Femur (tissue), 1 donor: ENCODE results near the gene FIZ1.

Experiments used
- DNase-seq: peaks from one replicate; pipeline ENCODE4 v3.0.0-alpha.2; 2017

FIZ1 gene

DNA sequence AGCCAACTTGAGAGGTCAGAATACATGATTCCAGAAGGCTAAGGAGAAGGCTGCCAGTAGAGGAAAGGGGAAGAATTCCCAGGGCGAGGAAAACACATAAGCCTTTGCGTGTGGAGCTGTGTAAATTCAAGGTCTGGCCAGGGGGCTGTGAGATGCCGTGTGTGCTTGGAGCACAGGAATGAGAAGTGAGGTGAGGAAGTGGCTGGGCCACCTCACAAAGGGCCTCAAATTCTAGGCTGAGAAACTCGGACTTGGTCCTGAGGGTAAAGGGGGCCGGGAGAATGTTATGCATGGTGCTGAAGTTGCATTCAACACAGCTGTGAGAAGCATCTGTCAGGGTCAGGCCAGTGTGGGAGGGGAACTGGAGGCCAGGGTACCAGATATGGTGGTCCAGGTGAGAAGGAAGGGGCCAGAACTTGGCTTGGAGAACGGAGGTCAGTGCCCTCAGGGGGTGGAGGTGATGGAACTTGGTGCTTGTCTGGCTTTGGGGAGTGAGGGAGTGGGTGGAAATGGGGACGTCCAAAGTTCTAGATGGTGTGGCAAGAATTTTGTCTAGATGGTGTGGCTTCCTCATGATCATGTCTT, 36.6 kb upstream of the FIZ1 start:
- DNase-seq: no peak

DNA sequence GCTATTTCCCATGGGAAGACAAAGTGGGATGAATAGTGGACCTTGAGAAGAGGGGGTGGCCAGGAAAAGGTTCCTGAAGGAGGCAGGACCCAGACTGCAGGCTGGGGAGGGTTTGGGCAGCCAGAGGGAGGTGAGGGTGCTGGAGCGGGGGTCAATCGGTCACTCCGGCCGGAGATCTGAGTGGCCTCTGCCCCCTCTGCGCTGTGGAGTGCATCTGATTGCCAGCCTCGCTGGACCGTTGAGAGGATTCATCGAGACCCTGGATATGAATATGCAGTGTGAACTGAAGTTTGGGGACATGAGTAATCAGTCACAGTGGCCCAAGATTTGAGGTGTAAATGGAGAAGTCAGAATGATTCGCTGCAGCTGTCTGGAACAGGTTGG, 36.0 kb upstream of the FIZ1 start:
- DNase-seq: no peak

DNA sequence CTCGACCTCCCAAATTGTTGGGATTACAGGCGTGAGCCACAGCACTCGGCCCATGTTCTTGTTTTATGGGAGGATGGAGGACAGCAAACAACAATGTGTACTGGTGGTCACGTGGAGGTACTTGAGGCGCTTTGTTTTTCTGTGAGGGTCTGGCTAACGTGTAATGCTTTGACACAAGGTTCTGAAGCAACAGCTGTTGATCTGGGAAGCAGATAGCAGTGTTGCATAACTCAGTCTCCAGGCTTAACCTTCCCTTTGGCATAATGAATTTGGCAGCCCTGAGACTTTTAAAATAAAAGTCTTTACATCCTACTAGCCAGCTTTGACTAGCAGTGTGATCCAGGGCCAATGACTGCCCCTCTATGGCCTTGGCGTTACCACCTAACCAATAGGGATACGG, 34.5 kb upstream of the FIZ1 start:
- no peak for DNase-seq

DNA sequence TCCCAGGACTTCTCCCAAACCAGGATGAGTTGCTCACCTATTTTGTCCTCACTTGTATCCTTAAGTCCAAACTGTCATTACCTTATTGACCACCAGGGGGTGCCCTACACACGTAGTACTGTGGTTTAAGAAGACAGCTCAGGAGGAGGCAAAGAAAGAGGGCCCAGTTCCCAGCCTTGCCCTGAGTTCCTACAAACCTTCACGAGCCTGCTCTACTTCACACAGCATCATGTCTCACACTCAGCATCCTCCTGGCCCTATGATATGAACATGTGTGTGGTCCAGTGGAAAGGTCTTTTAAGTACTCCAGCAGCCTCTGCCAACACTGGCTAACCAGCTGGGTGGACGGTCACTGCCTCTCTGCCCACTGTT, 33.1 kb upstream of the FIZ1 start:
- DNase-seq: peak; percentile 91

DNA sequence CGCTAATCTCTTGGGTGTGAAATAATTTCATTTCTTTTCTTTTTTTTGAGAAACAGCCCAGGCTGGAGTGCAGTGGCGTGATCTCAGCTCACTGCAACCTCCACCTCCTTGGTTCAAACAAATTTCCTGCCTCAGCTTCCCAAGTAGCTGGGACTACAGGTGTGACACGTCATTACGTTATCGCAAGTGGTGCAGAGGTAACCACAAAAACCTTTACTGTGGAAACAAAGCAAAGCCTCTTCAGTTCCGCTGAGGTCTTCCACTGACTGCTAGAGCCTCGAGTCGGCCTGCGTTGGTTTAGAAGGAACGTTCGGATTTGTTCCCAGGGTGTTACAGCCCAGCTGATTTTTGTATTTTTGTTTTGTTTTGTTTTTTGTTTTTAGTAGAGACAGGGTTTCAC, 27.0 kb upstream of the FIZ1 start:
- DNase-seq: no peak

DNA sequence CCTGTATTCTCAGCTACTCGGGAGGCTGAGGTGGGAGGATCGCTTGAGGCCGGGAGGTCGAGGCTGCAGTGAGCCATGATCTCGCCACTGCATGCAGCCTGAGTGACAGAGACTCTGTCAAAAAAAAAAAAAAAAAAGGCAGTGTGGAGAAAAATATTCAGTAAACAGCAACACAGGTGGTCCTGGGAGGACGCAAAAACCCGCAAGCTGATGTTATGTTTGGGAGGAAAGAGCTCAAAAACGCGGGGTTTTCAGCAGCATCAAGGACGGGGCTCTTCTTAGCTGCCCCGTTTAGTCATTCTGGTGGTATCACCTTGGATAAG, 25.6 kb upstream of the FIZ1 start:
- no peak for DNase-seq

DNA sequence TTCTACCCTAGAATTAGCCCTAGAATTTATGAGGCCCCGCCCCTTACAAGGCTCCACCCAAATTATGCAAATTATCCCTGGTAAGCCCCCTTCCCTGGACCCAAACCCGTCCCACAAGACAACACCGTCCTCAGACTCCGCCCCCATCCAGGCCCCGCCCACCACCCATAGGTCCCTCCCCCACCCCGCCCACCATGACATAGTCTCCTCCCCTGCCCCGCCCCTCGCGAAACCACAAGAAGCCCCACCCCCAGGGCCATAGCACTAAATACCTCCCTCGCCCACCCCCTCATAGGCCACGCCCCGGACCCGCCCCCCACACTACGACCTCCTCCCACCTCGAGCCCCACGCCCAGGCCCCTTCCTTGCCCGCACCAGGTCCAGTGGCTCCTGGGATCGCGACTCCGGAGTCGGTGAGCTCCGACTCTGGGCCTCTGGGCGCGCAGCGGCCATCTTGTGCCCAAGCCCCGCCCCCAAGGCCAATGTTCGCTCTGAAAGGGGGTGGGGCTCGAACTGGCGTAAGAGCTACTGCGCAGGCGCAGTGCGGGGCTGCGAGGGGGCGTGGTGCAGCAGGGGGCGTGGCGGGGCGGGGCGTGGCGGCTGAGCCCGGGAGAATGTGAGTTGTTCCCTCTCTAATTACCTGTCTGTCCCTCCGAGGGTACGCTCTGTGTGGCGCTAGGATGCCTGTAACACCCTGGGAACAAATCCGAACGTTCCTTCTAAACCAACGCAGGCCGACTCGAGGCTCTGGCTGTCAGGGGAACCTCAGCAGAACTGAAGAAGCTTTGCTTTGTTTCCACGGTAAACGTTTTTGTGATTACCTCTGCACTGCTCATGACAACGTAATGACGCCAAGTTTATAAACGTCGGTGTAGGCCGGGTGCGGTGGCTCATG, 25.0 kb upstream of the FIZ1 start, which contains the start of gene ZNF784:
Gene ZNF784 (minus strand): TSS at position 458 of the 895 bp plus-strand sequence. CDS start 5 bp downstream, at position 453.
- peak; percentile 95 for DNase-seq

DNA sequence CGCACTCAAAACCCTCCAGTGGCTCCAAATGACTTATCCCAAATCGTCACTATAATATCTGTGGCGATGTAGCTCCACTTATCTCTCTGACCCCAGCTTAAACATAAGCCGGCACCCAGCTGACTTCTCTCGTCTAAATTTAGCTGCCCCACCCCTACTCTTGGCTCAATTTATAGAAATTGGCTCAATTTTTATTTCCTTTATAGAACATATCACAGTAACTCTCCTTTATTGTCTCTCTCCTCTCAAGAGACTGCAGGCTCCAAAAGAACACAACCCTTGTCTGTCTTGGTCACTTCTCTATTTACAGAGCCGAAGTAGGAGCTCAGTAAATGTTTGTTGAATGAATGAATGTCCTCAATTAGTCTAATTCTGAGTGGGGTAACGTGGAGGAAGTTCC, 24.2 kb upstream of the FIZ1 start:
- no peak for DNase-seq

DNA sequence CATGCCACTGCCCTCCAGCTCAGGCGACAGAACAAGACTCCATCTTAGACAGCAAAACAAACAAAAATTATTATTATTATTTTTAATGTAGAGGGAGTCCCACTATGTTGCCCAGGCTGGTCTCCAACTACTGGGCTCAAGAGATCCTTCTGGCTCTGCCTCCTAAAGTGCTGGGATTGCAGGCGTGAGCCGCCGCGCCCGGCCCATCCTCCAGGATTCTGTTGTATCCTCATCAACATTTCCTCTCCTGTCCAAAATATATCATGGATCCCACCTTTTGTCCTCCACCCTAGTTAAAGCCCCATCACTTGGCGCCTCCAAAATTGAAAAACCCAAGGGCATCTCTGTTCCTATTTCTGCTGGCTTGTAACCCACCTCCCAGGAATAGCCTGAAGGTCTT, 23.8 kb upstream of the FIZ1 start:
- DNase-seq: no peak

DNA sequence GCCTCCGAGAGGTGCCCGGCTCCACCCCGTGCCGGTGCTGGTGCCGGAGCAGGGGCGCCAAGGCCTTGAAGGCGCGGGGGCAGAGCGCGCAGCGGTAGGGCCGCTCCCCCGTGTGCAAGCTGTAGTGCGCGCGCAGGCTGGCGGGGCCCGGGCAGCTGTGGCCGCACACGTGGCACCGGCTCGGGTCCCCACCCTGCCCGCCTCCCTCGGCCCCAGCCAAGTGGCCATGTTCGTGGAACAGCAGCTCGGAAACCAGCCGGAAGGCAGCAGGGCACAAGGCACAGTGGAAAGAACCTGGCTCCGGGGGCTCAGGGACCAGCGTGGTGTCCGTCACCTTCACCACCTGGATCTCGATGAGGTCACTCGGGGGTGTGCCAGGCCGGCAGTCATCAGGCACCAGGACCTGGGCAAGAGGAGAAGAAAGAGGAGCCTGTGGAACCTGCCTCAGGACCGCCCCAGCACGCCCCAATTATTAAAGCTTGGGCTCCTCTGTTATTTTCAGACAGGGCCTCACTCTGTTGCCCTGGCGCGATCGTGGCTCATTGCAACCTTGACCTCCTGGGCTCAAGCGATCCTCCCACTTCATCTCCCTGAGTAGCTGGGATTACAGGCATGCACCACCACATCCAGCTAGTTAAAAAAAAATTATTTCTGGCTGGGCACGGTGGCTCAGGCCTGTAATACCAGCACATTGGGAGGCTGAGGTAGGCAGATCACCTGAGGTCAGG, 23.1 kb upstream of the FIZ1 start:
- peak; percentile 32 for DNase-seq

DNA sequence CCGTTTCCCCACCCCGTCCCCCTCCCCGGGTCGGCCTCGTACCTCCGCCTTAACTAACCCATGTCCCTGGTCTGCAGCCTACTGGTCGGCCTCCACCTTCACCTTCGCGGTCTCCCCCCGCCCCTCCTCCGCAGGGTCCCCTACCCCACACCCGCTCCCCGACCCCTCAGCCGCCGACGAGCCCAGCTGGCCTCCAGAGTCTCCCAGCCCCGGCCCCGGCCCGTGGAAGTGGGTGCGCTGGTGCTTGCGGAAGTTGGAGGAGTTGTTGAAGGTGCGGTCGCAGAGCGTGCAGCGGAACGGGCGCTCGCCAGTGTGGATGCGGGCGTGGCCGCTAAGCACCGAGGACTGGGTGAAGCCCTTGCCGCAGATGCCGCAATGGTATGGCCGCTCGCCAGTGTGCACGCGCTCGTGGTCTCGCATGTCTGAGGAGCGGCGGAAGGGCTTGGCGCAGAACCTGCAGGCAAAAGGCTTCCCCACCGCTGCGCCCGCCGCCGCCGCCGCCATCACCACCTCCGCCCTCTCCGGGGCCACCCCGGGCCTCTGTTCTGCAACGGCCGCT, 22.4 kb upstream of the FIZ1 start:
- DNase-seq: peak; percentile 25

DNA sequence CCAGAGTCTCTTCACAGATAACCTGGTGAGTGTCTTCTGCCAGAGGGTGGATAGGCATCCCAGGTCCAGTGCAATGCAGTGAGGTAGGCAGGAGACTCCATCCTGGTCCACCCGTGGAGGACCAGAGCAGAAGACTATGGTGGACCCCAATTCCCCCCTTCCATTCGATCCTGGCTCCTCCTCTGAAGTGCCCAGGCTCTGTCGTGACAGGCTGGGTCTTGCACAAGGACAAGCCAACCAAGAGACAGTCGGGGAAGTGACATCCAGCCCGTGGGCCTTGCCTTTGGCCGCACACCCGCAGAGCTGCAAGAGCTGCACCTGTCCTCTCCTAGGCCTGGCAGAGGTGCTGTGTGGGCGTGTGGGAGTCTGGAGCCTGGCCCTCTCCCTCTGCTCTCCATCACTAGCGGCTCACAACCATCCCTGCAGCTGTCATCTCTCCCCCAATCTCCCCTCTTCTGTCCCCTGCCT, 21.9 kb upstream of the FIZ1 start:
- DNase-seq: peak; percentile 25

DNA sequence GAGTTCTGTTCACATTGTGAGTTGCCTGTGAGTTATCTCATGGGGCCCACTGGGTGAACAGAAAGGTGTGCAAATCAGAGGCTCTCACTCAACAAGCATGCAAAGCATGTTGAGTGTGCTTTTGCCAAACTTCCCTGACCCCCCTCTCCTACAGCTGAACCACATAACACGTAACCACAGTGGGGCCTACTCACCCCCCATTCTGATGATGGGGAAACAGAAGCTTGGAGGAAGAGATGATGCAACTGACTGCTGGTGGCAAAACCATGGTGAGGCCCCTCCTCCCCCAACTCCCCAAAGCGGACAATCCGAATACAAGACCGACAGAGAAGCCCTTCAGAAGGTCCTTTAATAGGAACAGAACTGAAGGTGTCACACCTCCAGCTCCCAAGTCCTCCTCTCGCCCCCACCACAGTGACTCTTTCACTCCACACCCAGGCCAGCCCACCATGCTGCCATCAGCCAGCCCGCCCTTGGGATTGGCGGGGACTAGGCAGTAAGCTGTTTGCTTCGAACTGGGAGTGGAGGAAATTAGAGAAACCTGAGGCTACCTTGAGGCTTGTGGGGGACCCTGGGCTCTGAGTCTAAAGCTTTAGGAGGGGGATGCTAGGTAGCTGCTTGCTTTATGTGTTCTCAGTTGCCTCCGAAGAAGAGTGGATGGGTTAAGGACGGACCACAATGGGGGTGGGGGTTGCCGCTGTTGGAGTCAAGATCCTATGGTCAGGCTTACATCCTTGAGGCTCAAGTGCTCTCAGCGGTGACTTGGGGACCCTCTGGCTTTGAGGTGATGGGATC, 21.3 kb upstream of the FIZ1 start:
- DNase-seq: peak; percentile 36

DNA sequence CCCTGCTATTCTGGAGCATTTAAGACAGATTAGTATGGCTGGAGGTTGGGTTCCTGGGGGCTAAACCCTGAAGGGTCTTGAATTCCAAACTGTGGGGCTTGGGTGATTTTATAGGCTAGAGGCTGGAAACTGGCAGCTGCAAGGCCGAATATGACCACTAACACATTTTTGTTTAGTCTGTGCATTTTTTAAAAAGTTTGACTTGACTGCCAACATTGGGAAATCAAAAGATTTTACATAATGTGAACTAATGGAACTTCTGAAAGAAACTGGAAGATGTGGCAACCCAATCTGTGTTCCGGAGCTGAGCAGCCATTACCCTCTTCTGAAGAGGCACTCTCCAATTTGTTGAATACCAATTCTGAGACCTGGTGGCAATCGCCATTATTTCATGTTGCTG, 20.0 kb upstream of the FIZ1 start:
- DNase-seq: no peak

DNA sequence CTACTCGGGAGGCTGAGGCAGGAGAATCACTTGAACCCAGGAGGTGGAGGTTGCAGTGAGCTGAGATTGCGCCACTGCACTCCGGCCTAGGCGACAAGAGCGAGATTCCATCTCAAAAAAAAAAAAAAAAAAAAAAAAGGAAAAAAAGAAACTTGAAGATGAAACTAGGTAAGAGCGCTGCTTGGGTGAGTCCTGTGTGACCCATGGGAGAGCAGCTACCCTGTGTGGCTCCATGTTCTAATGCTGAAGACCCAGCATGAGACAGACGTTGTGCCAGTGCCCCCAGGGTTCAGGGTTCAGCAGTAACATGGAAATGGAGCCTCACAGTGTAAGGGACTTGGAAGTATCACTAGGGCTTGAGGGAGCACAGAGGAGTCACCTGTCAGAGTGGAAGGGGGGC, 19.1 kb upstream of the FIZ1 start:
- no peak for DNase-seq

DNA sequence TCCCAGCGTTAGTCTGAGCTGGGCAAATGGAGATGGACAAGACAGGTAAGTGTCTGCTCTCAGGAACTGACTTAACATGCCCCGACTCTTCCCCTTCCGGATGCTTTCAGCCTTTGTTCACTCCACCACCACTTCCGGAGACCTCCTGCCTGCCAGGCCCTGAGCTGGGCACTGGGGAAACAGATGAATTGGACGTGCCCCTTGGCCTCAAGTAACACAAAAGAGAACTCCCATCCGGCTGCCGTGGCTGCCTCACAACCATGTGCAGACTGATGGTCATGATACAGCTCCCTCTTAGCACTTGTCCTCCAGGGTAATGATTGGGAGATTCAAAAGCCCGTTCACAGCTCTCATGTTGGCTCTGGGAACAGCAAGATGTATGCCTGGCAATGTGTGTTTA, 18.1 kb upstream of the FIZ1 start:
- no peak for DNase-seq

DNA sequence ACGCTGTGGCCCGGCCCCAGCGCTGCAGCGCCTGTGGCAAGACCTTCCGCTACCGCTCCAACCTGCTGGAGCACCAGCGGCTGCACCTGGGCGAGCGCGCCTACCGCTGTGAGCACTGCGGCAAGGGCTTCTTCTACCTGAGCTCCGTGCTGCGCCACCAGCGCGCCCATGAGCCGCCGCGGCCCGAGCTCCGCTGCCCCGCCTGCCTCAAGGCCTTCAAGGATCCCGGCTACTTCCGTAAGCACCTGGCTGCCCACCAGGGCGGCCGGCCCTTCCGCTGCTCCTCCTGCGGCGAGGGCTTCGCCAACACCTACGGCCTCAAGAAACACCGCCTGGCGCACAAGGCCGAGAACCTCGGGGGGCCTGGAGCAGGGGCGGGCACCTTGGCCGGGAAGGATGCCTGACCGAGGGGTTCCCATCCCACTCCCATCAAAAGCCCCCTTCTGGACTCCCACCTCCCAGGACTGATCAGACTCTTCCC, 17.1 kb upstream of the FIZ1 start:
- no peak for DNase-seq

DNA sequence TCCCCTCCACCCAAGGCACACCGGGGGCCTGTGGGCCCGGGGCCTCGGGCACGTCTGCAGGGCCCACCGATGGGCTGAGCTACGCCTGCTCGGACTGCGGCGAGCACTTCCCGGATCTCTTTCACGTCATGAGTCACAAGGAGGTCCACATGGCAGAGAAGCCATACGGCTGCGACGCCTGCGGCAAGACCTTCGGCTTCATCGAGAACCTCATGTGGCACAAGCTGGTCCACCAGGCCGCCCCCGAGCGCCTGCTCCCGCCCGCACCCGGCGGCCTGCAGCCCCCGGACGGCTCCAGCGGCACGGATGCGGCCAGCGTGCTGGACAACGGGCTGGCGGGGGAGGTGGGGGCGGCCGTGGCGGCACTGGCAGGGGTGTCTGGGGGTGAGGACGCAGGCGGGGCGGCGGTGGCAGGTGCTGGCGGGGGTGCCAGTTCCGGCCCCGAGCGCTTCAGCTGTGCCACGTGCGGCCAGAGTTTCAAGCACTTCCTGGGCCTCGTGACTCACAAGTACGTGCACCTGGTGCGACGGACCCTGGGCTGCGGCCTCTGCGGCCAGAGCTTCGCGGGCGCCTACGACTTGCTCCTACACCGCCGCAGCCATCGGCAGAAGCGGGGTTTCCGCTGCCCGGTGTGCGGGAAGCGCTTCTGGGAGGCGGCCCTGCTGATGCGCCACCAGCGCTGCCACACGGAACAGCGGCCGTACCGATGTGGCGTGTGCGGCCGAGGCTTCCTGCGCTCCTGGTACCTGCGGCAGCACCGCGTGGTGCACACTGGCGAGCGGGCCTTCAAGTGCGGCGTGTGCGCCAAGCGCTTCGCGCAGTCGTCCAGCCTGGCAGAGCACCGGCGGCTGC, 16.5 kb upstream of the FIZ1 start:
- DNase-seq: no peak

DNA sequence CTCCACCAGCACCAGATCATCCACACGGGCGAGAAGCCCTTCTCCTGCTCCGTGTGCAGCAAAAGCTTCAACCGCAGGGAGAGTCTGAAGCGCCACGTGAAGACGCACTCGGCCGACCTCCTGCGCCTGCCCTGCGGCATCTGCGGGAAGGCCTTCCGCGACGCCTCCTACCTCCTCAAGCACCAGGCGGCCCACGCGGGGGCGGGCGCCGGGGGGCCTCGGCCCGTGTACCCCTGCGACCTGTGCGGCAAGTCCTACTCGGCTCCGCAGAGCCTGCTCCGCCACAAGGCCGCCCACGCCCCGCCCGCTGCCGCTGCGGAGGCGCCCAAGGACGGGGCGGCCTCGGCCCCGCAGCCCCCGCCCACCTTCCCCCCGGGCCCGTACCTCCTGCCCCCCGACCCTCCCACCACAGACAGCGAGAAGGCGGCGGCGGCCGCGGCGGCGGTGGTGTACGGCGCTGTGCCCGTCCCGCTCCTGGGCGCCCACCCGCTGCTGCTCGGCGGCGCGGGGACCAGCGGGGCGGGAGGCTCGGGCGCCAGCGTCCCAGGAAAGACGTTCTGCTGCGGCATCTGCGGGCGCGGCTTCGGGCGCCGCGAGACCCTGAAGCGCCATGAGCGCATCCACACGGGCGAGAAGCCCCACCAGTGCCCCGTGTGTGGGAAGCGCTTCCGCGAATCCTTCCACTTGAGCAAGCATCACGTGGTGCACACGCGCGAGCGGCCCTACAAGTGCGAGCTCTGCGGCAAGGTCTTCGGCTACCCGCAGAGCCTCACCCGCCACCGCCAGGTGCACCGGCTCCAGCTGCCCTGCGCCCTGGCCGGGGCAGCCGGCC, 15.6 kb upstream of the FIZ1 start:
- no peak for DNase-seq

DNA sequence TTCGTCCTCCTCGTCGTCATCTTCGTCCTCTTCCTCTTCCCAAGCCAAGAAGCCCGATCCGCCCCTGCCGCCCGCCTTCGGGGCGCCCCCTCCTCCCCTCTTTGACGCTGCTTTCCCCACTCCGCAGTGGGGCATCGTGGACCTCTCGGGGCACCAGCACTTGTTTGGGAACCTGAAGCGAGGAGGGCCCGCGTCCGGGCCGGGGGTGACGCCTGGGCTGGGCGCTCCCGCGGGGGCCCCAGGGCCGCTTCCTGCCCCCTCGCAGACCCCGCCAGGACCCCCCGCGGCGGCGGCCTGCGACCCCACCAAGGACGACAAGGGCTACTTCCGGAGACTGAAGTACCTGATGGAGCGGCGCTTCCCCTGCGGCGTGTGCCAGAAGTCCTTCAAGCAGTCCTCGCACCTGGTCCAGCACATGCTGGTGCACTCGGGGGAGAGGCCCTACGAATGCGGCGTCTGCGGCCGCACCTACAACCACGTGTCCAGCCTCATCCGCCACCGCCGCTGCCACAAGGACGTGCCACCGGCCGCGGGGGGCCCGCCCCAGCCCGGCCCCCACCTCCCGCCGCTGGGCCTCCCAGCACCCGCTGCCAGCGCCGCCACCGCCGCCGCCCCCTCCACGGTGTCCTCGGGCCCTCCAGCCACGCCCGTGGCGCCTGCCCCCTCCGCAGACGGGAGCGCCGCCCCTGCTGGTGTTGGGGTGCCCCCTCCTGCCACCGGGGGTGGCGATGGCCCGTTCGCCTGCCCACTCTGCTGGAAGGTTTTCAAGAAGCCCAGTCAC, 14.8 kb upstream of the FIZ1 start:
- DNase-seq: no peak
